Activated naive CD8-positive, alpha-beta T cell (primary cell): ENCODE measurements around the gene CHP2.
"Not testable (repeated sequence)": the region's sequence is repeated elsewhere in the genome, so short reads cannot be mapped to it uniquely, and the experiment has no call there.

Experiments
- H3K27ac Mint-ChIP-seq: one replicate; pipeline ENCODE4 v1.8.0; 2021; ENCODE audit warnings: mixed read lengths
- H3K27me3 Mint-ChIP-seq: one replicate; pipeline ENCODE4 v1.8.0; 2021; ENCODE audit warnings: mixed read lengths
- H3K36me3 Mint-ChIP-seq: one replicate; pipeline ENCODE4 v1.8.0; 2021; ENCODE audit warnings: mixed read lengths
- H3K4me1 Mint-ChIP-seq: one replicate; pipeline ENCODE4 v1.8.0; 2021; ENCODE audit warnings: low read depth, mixed read lengths
- H3K4me3 Mint-ChIP-seq: one replicate; pipeline ENCODE4 v1.8.0; 2021; ENCODE audit warnings: mild to moderate bottlenecking, mixed read lengths
- H3K9me3 Mint-ChIP-seq: one replicate; pipeline ENCODE4 v1.8.0; 2021; ENCODE audit warnings: low read depth, mixed read lengths

The CHP2 gene

DNA sequence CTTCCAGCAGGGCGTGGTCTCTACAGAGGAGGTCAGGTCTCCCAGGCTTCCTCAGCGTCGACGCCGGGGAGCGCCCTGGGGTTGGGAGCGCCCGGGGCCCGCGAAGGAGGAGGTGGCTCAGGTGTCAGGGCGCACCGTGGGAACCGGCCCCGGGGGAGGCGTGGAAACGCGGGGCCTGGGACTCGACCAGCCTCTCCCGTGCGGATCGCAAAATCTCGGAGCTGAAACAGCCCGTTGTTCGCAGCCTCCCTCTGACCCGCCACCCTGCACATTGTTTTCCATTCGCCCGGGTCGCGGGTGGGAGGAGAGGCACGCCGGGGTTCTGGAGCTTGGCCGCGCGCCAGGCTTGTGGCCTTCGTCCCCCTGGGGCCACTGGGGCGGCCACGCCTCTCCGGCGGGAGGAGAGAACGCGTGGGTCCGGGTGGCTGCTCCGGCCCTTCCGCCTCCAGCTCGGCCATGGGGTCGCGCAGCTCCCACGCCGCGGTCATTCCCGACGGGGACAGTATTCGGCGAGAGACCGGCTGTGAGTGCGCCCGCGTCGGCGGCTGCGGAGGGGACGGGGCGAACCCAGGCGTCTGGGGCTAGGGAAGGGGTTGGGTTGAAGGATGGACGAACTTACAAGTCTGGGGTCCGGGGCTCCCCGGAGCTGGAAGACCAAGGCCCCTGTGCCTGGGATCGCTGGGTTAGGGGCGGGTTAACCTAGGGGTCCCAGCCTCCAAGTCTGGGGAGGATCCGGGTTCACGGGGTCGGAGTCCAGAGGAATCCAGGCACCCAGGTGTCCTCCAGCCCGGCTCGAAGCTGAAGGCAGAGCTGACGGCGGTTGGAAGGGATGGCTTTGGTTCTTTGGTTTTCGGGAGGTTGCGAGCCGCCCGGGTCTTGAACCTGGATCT lies at the start of gene CHP2:
Gene CHP2 (plus strand): TSS at position 433 of the 890 bp plus-strand sequence. CDS start 24 bp downstream, at position 457.
- Mint-ChIP-seq H3K27me3 (peaks cover 22% of the 10 kb centered on the region), H3K4me1 (no peaks in the 10 kb centered on the region), H3K36me3 (no peaks in the 10 kb centered on the region), H3K9me3 (no peaks in the 10 kb centered on the region), H3K4me3 (peak within 1 kb of the TSS; percentile 6), H3K27ac (no peak within 1 kb of the TSS)

DNA sequence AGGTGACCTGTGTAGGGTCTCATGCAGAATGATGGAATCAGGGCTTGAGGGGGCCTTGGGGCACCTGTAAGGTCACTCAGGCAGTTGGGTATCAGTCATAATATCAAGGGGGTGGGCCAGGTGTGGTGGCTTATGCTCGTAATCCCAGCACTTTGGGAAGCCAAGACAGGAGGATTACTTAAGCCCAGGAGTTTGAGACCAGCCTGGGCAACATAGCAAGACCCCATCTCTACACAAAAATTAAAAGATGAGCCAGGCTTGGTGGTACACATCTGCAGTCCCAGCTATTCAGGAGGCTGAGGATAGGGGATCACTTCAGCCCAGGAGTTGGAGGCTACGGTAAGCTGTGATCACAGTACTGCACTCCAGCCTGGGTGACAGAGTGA lies 49.3 kb upstream of the CHP2 start:
- Mint-ChIP-seq H3K27me3 (peaks cover 13% of the 10 kb centered on the region), H3K4me3 (no peak overlapping the region), H3K4me1 (no peaks in the 10 kb centered on the region), H3K36me3 (peaks cover 2% of the 10 kb centered on the region), H3K27ac (no peak overlapping the region), H3K9me3 (peaks cover 19% of the 10 kb centered on the region)

DNA sequence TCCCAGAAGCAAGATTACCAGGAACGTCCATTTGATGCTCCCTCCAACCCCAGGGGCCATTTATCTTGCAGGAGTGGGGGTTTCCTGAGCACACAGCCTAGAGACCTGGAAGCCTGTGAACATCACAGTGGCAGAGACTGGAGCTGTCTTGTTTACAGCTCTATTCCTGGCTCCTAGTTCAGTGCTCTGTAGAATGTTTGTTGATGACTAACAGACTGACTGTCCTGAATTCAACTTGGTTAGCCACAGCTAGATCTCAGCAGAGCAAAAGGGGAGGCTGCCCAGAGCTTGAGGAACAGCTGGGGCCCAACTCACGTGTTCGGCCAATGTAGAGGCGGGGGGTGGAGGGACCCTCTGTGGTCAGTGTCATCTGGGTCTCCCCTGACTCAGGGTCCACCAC lies 48.4 kb upstream of the CHP2 start:
- Mint-ChIP-seq H3K4me3 (no peak overlapping the region), H3K9me3 (peaks cover 19% of the 10 kb centered on the region), H3K27ac (no peak overlapping the region), H3K36me3 (peaks cover 2% of the 10 kb centered on the region), H3K4me1 (no peaks in the 10 kb centered on the region), H3K27me3 (peaks cover 16% of the 10 kb centered on the region)

DNA sequence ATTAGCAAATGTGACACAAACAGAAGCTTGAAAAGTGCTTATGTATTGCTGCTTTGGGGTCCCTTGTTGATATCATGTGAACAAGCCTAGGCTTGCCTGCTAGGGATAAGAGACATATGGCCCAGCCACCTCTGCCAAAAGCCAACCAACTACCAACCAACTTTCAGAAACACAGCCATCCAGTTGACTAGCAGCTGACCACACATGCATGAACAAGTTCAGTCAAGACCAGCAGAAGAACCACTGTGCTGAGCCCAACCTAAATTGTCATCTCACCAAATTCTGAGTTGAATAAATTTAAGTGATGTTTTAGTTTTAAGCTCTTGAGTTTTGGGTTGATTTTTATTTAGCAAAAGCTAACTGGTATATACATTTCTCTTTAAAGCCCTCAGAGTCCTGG lies 45.3 kb upstream of the CHP2 start:
- H3K27ac Mint-ChIP-seq, result no peak overlapping the region
- peaks cover 2% of the 10 kb centered on the region for H3K36me3 Mint-ChIP-seq
- H3K4me1 Mint-ChIP-seq, result no peaks in the 10 kb centered on the region
- peaks cover 14% of the 10 kb centered on the region for H3K9me3 Mint-ChIP-seq
- no peak overlapping the region for H3K4me3 Mint-ChIP-seq
- H3K27me3 Mint-ChIP-seq, result peaks cover 23% of the 10 kb centered on the region

DNA sequence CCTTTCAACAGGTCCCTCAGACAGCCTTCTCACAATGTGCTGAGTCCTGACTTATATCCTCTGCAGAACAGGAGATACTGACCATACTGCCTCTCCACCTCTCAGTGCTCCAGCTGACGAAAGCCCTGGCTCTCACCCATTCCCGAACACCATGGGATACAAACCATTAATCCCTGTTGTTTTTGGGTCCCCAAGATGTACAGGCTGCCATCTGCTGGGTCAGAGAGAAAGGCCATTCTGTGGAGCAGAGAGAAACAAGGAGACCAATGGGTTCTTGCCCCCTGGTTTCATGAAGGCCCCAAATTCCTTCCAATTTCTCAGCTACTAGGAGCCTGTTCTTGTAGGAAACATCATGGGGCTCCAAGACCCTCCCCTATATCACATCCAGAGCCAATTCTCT lies 44.8 kb upstream of the CHP2 start:
- peaks cover 27% of the 10 kb centered on the region for H3K27me3 Mint-ChIP-seq
- peaks cover 14% of the 10 kb centered on the region for H3K9me3 Mint-ChIP-seq
- H3K4me1 Mint-ChIP-seq, result no peaks in the 10 kb centered on the region
- no peak overlapping the region for H3K27ac Mint-ChIP-seq
- peaks cover 2% of the 10 kb centered on the region for H3K36me3 Mint-ChIP-seq
- H3K4me3 Mint-ChIP-seq, result no peak overlapping the region

DNA sequence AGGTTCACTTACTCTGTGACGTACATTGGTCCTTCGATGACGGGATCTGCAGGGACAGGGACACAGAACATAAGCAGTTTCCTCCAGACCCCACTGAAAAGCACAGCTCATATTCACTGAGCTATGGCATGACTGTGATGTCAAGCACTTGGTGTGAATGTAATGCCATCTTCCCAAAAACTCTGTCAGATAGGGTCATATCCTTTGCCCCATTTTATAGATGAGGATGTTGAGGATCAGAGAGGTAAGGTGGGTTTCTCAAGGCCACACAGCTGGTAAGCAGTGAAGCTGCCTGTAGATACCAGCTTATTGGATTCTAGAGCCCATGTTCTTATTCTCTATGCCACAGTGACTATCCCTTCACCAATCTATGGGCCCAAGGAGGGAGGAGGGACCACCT lies 44.3 kb upstream of the CHP2 start:
- Mint-ChIP-seq H3K36me3 (peaks cover 2% of the 10 kb centered on the region), H3K27ac (no peak overlapping the region), H3K27me3 (peaks cover 23% of the 10 kb centered on the region), H3K9me3 (peaks cover 14% of the 10 kb centered on the region), H3K4me3 (no peak overlapping the region), H3K4me1 (no peaks in the 10 kb centered on the region)

DNA sequence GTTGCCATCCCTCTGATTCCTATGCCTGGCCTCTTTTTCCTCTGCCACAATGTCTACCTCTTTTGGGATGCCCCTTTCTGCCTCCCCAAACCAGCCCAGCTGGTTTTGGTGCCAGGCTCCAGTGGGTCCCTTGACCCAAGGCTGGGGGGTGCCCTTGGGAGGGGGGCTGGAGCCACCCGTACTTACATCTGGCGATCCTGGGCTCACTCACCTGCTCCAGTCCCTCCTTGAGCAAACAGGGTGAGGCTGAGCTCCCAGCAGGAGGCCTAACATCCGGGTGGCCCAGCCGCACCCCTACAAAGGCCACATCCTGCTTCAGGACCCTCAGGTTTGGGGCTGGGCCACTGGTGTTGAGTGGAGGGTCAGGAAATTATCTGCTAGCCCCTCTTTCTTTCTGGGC lies 43.0 kb upstream of the CHP2 start:
- peaks cover 2% of the 10 kb centered on the region for H3K36me3 Mint-ChIP-seq
- H3K4me3 Mint-ChIP-seq, result no peak overlapping the region
- peaks cover 14% of the 10 kb centered on the region for H3K9me3 Mint-ChIP-seq
- H3K27me3 Mint-ChIP-seq, result peaks cover 27% of the 10 kb centered on the region
- H3K4me1 Mint-ChIP-seq, result no peaks in the 10 kb centered on the region
- H3K27ac Mint-ChIP-seq, result no peak overlapping the region

DNA sequence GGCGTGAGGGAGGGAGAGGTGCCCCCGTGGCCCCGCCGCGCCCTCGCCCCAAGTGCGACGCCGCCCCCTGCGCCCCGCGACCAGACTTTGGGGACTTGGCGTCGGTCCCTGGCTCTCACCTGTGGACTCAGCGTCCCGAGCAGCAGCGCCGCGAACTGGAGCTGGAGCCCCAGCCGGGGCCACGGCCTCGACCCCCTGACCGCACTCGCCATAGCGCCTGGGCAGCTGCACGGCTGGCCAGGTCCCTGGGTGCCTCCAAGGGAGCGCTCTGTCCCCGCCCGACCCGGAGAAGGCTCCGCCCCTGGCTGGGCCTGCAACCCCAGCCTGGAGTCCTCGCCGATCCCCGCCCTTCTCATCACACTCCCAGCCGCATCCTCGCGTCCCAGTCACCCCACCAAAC lies 41.9 kb upstream of the CHP2 start, which contains the start of gene ERN2:
Gene ERN2 (minus strand): TSS at position 247 of the 400 bp plus-strand sequence. CDS start 35 bp downstream, at position 212.
- Mint-ChIP-seq H3K27ac (no peak within 1 kb of the TSS), H3K36me3 (peaks cover 2% of the 10 kb centered on the region), H3K9me3 (peaks cover 14% of the 10 kb centered on the region), H3K4me3 (no peak within 1 kb of the TSS), H3K4me1 (no peaks in the 10 kb centered on the region), H3K27me3 (peaks cover 33% of the 10 kb centered on the region)

DNA sequence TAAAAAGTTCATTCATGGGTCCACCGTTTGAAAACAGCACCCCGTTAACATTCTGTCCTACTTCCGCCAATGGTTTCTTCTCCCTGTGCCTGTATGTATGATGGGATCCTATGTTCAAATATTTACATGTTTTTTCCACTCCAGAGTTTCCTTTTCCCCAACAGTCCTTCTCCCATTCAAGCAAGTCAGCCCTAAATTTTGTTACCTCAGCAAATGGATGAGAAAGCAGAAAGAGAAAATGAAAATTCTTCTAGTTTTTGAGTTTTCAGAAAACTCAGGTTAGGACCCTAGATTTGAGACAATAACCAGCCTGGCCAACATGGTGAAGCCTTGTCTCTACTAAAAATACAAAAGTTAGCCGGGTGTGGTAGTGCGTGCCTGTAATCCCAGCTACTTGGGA lies 38.3 kb upstream of the CHP2 start:
- H3K4me3 Mint-ChIP-seq, result no peak overlapping the region
- H3K9me3 Mint-ChIP-seq, result no peaks in the 10 kb centered on the region
- H3K27ac Mint-ChIP-seq, result no peak overlapping the region
- H3K27me3 Mint-ChIP-seq, result peaks cover 29% of the 10 kb centered on the region
- no peaks in the 10 kb centered on the region for H3K36me3 Mint-ChIP-seq
- H3K4me1 Mint-ChIP-seq, result no peaks in the 10 kb centered on the region

DNA sequence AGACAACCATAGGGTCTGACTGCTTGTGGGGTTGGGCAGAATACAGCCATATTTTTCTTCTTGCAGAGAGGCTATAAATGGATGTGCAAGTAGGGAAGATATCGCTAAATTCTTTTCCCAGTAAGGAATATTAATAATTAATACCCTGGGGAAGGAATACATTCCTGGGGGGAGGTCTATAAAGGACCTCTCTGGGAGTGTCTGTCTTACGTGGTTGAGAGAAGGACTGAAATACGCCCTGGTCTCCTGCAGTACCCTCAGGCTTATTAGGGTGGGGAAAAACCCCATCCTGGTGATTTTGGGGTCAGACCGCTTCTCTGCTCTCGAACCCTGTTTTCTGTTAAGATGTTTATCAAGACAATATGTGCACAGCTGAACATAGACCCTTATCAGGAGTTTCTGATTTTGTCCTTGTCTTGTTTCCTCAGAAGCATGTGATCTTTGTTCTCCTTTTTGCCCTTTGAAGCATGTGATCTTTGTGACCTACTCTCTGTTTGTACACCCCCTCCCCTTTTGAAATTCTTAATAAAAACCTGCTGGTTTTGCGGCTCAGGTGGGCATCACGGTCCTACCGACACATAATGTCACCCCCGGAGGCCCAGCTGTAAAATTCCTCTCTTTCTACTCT lies 32.1 kb upstream of the CHP2 start:
- not testable (repeated sequence) for H3K4me1 Mint-ChIP-seq, H3K27ac Mint-ChIP-seq
- H3K27me3 Mint-ChIP-seq, result peaks cover 12% of the 10 kb centered on the region

DNA sequence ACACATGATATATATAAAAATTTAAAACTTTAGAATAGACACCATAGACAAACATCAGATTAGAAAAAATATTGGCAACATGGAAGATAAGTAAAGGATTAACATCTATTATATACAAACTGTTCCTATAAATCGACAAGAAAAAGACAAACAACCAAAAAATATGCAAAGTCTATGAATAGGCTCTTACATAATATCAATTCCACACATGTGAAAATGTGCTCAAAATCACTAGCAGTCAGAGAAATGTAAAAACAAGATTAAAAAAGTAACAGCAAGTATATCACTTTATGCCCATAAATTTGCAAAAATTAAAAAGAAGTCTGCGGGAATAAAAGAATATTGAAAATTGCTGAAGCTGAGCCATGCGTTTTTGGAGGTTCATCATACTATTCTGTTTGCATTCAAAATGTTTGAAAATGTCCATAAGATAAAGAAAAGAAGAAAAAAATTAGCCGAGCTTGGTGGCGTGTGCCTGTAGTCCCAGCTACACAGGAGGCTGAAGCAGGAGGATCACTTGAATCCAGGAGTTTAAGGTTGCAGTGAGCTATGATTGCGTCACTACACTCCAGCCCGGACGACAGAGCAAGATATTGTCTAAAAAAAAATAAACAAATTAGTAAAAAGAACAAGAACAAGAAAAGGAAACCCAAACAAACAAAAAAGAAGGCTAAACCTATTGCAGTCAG lies 30.6 kb upstream of the CHP2 start:
- Mint-ChIP-seq H3K9me3 (peaks cover 3% of the 10 kb centered on the region), H3K36me3 (peaks cover 8% of the 10 kb centered on the region), H3K4me3 (no peak overlapping the region), H3K4me1 (peaks cover 2% of the 10 kb centered on the region), H3K27ac (no peak overlapping the region), H3K27me3 (peaks cover 11% of the 10 kb centered on the region)

More for the DNA sequence above, 32.1 kb upstream of the CHP2 start:
- H3K9me3 Mint-ChIP-seq, H3K36me3 Mint-ChIP-seq, H3K4me3 Mint-ChIP-seq: not testable (repeated sequence)

DNA sequence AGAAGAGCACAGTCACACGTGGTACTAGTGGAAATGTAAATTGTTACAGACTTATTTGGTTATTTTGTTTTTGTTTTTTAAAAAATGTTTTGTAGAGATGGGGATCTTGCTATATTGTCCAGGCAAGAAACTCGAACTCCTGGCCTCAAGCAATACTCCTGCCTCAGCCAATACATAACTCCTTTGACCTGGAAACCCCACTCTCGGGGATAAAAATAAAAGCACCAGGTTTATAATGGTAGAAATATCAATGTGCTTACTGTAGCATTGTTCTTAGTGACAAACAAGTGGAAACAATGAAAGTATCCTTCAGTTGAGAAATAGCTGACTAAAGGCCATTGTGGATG lies 30.1 kb upstream of the CHP2 start:
- no peak overlapping the region for H3K4me3 Mint-ChIP-seq
- H3K27ac Mint-ChIP-seq, result no peak overlapping the region
- peaks cover 8% of the 10 kb centered on the region for H3K36me3 Mint-ChIP-seq
- peaks cover 11% of the 10 kb centered on the region for H3K27me3 Mint-ChIP-seq
- peaks cover 2% of the 10 kb centered on the region for H3K4me1 Mint-ChIP-seq
- H3K9me3 Mint-ChIP-seq, result peaks cover 3% of the 10 kb centered on the region

DNA sequence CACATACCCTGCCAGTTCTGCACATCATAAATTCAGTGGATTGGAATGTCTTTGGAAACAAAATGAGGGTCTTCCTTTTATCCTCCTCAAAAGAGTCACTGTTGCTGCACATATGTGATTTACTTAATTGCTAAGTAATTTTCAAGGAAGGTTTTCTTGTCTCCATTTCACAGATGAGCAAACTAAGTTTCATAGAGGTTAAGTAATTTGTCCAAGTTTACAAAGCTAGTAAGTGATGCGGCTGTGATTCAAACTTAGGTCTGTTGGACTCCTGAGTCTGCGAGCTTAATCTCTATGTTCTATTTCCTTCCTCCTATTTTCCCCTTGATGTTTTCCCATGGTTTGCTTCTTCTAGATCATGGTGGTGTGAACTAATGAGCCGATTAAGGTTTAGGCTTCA lies 28.1 kb upstream of the CHP2 start:
- Mint-ChIP-seq H3K9me3 (peaks cover 3% of the 10 kb centered on the region), H3K36me3 (peaks cover 8% of the 10 kb centered on the region), H3K27ac (no peak overlapping the region), H3K4me3 (no peak overlapping the region), H3K4me1 (peaks cover 2% of the 10 kb centered on the region), H3K27me3 (peaks cover 10% of the 10 kb centered on the region)

DNA sequence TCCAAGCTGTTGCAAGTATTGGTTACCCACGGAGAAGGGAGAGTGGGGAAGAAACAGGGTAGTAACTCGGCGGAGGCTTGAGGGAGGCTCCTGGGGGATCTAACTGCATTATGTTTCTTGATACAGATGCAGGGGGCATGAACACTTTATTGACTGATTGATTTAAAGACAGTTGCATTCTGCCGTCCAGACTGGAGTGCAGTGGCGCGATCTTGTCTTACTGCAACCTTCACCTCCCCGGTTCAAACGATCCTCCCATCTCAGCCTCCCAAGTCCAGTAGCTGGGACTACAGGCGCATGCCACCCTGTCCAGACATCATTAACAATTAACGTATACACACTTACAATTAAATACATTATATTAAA lies 26.7 kb upstream of the CHP2 start:
- no peak overlapping the region for H3K27ac Mint-ChIP-seq

More for the DNA sequence above, 26.7 kb upstream of the CHP2 start:
- Mint-ChIP-seq H3K4me1 (peaks cover 2% of the 10 kb centered on the region), H3K9me3 (peaks cover under 1% of the 10 kb centered on the region), H3K27me3 (peaks cover 10% of the 10 kb centered on the region), H3K36me3 (peaks cover 2% of the 10 kb centered on the region), H3K4me3 (no peak overlapping the region)
